ENCODE results near the gene WNT8A. TPM values are rescaled to one million over a fixed set of nuclear protein-coding genes. Genes with fewer than 3 reads are reported as not detected.

Gene WNT8A
- total and polyA plus RNA-seq, 2 donors (not counting 1 experiment from before 2014, with no cell fraction given): not detected

DNA sequence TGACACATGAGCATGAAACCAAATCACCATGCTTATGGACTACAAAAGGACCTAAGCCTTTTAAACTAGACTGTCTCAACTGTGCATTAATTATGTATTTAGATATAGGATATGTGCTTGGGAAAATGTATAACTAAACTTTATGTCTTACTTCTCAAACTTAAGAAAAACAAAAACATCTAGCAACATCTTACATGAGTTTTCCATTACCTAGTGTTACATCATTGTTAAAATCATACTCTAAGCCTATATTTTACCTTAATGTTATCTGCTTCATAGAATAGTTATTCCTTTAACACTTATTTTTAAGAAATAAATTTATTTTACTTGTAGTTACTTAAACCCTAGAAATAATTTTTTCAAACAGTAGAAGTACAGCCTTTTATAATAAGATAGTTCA, 31.4 kb downstream of the WNT8A start:
- Histone ChIP-seq H3K36me3 (replicated peaks in 1 of 2; ENCODE audit: control extremely low read depth in 1 of 2, control insufficient read depth in 1 of 2, extremely low read depth in 1 of 2, insufficient read depth in 2 of 2, low read length in 1 of 2) (no peaks in the 10 kb centered on the region), H3K9me3 (ENCODE audit: control extremely low read depth in 1 of 3, control insufficient read depth in 2 of 3, insufficient read depth in 1 of 3, low read length in 2 of 3) (no peaks in the 10 kb centered on the region), H3K4me1 (ENCODE audit: control insufficient read depth in 2 of 2, insufficient read depth in 2 of 2, low read length in 2 of 2) (no peaks in the 10 kb centered on the region), H3K4me3 (ENCODE audit: control extremely low read depth in 1 of 5, extremely low read depth in 1 of 5, insufficient read depth in 1 of 5, low read depth in 2 of 5, low read length in 4 of 5) (no peak overlapping the region), H3K27me3 (replicated peaks in 1 of 4; ENCODE audit: control extremely low read depth in 1 of 4, control insufficient read depth in 3 of 4, insufficient read depth in 4 of 4, low read length in 3 of 4) (peaks cover 0 to 5% (median 2%) of the 10 kb centered on the region in 4 experiments), H2AFZ (ENCODE audit: insufficient read depth, low read depth, low read length, poor library complexity, severe bottlenecking) (no peak overlapping the region), H3K4me2 (replicated peaks; ENCODE audit: low read depth, low read length, poor library complexity, severe bottlenecking) (no peak overlapping the region), H3K9ac (ENCODE audit: low read length) (no peak overlapping the region), H3K27ac (ENCODE audit: low read length in 2 of 2) (no peak overlapping the region), H4K20me1 (ENCODE audit: control insufficient read depth, insufficient read depth, low read length, poor library complexity, severe bottlenecking) (no peaks in the 10 kb centered on the region), H3K79me2 (ENCODE audit: control insufficient read depth, insufficient read depth, low read length) (no peaks in the 10 kb centered on the region)
- ATAC-seq (ENCODE audit: low read depth) (no peak), DNase-seq (no peak)
- ChIA-PET POLR2A (no interaction called here), CTCF (no interaction called here)
- Mint-ChIP-seq H3K27me3 (peaks cover 16% of the 10 kb centered on the region), H3K9me3 (ENCODE audit: insufficient read depth) (no peaks in the 10 kb centered on the region), H3K27ac (no peak overlapping the region), H3K4me1 (no peaks in the 10 kb centered on the region), H3K4me3 (no peak overlapping the region)
- intact Hi-C loops (cut with micrococcal nuclease): no loop called here
- TF ChIP-seq EZH2 (IDR thresholded peaks at IDR 0.05; ENCODE audit: borderline replicate concordance, insufficient read depth, low read depth, low read length, poor library complexity, severe bottlenecking) (no peak), CTCF (IDR thresholded peaks at IDR 0.05) (no peak)

DNA sequence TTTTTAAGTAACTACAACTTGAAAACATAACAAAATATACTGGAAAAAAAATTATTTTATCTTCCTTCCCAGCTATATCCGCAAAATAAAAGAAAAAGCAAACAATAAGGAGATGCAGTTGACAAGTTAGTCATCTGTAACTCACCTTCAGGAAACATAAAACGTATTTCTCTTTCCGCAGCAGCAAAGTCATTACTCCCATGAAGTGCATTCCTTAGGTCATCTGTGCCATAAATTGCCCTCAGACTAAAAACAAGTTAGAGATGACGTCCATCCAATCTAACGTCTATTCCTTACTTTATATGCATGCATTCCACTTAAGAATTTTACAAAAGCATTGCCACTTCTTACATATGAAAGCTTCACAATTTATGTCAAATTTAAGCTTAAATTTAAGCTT, 44.5 kb downstream of the WNT8A start:
- intact Hi-C loops (cut with micrococcal nuclease): no loop called here
- DNase-seq: no peak
- no peaks in the 10 kb centered on the region for H3K36me3 ChIP-seq (replicated peaks in 1 of 2; ENCODE audit: control extremely low read depth in 1 of 2, control insufficient read depth in 1 of 2, extremely low read depth in 1 of 2, insufficient read depth in 2 of 2, low read length in 1 of 2)
- peaks cover 0 to 7% (median 0%) of the 10 kb centered on the region in 4 experiments for H3K27me3 ChIP-seq (replicated peaks in 1 of 4; ENCODE audit: control extremely low read depth in 1 of 4, control insufficient read depth in 3 of 4, insufficient read depth in 4 of 4, low read length in 3 of 4)
- H3K4me2 ChIP-seq (replicated peaks; ENCODE audit: low read depth, low read length, poor library complexity, severe bottlenecking): no peak overlapping the region
- TF ChIP-seq CTCF (IDR thresholded peaks at IDR 0.05) (no peak), EZH2 (IDR thresholded peaks at IDR 0.05; ENCODE audit: borderline replicate concordance, insufficient read depth, low read depth, low read length, poor library complexity, severe bottlenecking) (no peak)
- no peak overlapping the region for H3K9ac ChIP-seq (ENCODE audit: low read length)
- no peak overlapping the region for H3K27ac Mint-ChIP-seq
- no peaks in the 10 kb centered on the region for H3K79me2 ChIP-seq (ENCODE audit: control insufficient read depth, insufficient read depth, low read length)
- H3K4me3 ChIP-seq (ENCODE audit: control extremely low read depth in 1 of 5, extremely low read depth in 1 of 5, insufficient read depth in 1 of 5, low read depth in 2 of 5, low read length in 4 of 5): no peak overlapping the region
- no peaks in the 10 kb centered on the region for H4K20me1 ChIP-seq (ENCODE audit: control insufficient read depth, insufficient read depth, low read length, poor library complexity, severe bottlenecking)
- H3K27ac ChIP-seq (ENCODE audit: low read length in 2 of 2): no peak overlapping the region
- H2AFZ ChIP-seq (ENCODE audit: insufficient read depth, low read depth, low read length, poor library complexity, severe bottlenecking): no peak overlapping the region
- H3K9me3 Mint-ChIP-seq (ENCODE audit: insufficient read depth): no peaks in the 10 kb centered on the region
- H3K27me3 Mint-ChIP-seq: peaks cover 17% of the 10 kb centered on the region
- ChIA-PET CTCF (interaction anchor here (0.7 to 8.2 kb wide), 4 partner anchors 51 to 92 kb away, joined by 3 to 278 read pairs (median 6); no protein-coding TSS in a partner anchor), POLR2A (no interaction called here)
- no peaks in the 10 kb centered on the region for H3K9me3 ChIP-seq (ENCODE audit: control extremely low read depth in 1 of 3, control insufficient read depth in 2 of 3, insufficient read depth in 1 of 3, low read length in 2 of 3)
- H3K4me3 Mint-ChIP-seq: no peak overlapping the region
- 35% methylated on average over 4 of the region's 5 CpGs for WGBS (ENCODE audit: insufficient coverage)
- peaks cover 0 to 4% of the 10 kb centered on the region in 2 donors for H3K4me1 ChIP-seq (ENCODE audit: control insufficient read depth in 2 of 2, insufficient read depth in 2 of 2, low read length in 2 of 2)
- ATAC-seq (ENCODE audit: low read depth): no peak
- peaks cover 1% of the 10 kb centered on the region for H3K4me1 Mint-ChIP-seq
